Psoas muscle (tissue), 8 donors: ENCODE results near the gene KLF9. TPM values are rescaled to one million over a fixed set of nuclear protein-coding genes. Genes with fewer than 3 reads are reported as not detected.
A peak's percentile ranks its signal among the peaks of the same experiment; 100 is the strongest.

Source experiments
- ATAC-seq, 4 donors: fragments of 200-7000 bp; cut with Tn5 transposase; one replicate each; pipeline ENCODE4 v1.9.1; 2020; ENCODE audit warnings: moderate library complexity in 3 of 4, mild to moderate bottlenecking in 2 of 4
- DNase-seq, 2 donors: peaks; one replicate each; pipeline ENCODE4 v3.0.0-alpha.2; 2020
- H3K27ac ChIP-seq: fragments of 200-600 bp; one replicate; pipeline ENCODE4 v1.8.0; 2022
- H3K27me3 ChIP-seq, 3 donors: fragments of 200-600 bp in 1 of 3; one replicate each; pipeline versions ENCODE4 v1.6.1 to v1.8.0; 2013 to 2022; ENCODE audit warnings: low read length in 2 of 3, mild to moderate bottlenecking in 2 of 3, moderate library complexity in 1 of 3; ENCODE audit not compliant: insufficient read depth in 3 of 3
- H3K36me3 ChIP-seq, 2 donors: fragments of 200-600 bp in 1 of 2; one replicate each; pipeline versions ENCODE4 v1.6.1 to v1.8.0; 2013 to 2022; ENCODE audit warnings: low read depth in 1 of 2, mild to moderate bottlenecking in 1 of 2, moderate library complexity in 1 of 2; ENCODE audit not compliant: insufficient read depth in 1 of 2
- H3K4me1 ChIP-seq: fragments of 200-600 bp; one replicate; pipeline ENCODE4 v1.8.0; 2022
- H3K4me3 ChIP-seq: fragments of 200-600 bp; one replicate; pipeline ENCODE4 v1.8.0; 2022; ENCODE audit warnings: mild to moderate bottlenecking
- H3K9me3 ChIP-seq: fragments of 200-600 bp; one replicate; pipeline ENCODE4 v1.8.0; 2022
- WGBS, 3 donors: extraction: QIAGEN DNeasy Blood & Tissue Kit; methylation state at CpG; one replicate each; pipeline versions ENCODE4 v1.1.6 to v1.1.7; 2013; 5-methylcytosine and 5-hydroxymethylcytosine counted together
- intact Hi-C, 2 donors: fragments of 100-400 bp; cut with DNase I; formaldehyde crosslinking; loops; one replicate each; pipeline versions ENCODE4 v1.11.0 to v1.14.2; 2022
- long read RNA-seq, 2 donors: library from polyadenylated mRNA; unstranded; transcript quantifications; one replicate each; pipeline ENCODE4 v2.0.0, GENCODE V29; 2021
- polyA plus RNA-seq, 3 donors: library from polyadenylated mRNA; stranded (reverse); fragments of 200-250 nt; gene quantifications; one replicate each; pipeline ENCODE4 v1.2.3, GENCODE V29; 2013
- total RNA-seq, 4 donors: library from RNA; stranded (reverse); fragmentation: NEBNext Ultra II Directional in 2 of 4; extraction: Animal tissue kit (Norgen Biotek cat#: 25700) in 2 of 4; gene quantifications; one replicate each; pipeline versions ENCODE4 v1.2.1 to v1.2.4, GENCODE V29; 2021 to 2023
- TF ChIP-seq, protein P1 (sequence below): fragments of 200-600 bp; IDR thresholded peaks from one replicate; pipeline ENCODE4 v1.8.0; 2022; ENCODE audit warnings: antibody characterized with exemption
- donor health status: healthy with polysubstance abuse.
- donor health status: DM: no; HTN: no; CAD: no; lungs with moderate emphysema.
- donor health status: Bipolar disorder and iron deficiency.
- donor health status: healthy.
- donor health status: DM: yes; HTN: yes; CAD: no.
- donor health status: DM: no; HTN: no; CAD: no.
- donor health status: DM: no; HTN: no; CAD: no.
- donor health status: DM: yes; HTN: yes; CAD: no.

Gene KLF9
- total RNA-seq = 100 to 1,000 TPM in 2 of 4 donors, 10 to 100 TPM in 2; 29.5 to 178 (median 94.7) TPM
- 10 to 100 TPM; 34.1 to 87.0 (median 64.4) TPM for polyA plus RNA-seq
- long read RNA-seq, donor 1, partial matches to known transcripts = 0 of 2 reads
- long read RNA-seq, donor 1, other reads (novel, unspliced or antisense) = 2 of 2 reads
- long read RNA-seq, donor 2, full-length matches to known transcripts = 13 of 48 reads
- long read RNA-seq, donor 2, partial matches to known transcripts = 0 of 48 reads
- long read RNA-seq, donor 2, other reads (novel, unspliced or antisense) = 35 of 48 reads

DNA sequence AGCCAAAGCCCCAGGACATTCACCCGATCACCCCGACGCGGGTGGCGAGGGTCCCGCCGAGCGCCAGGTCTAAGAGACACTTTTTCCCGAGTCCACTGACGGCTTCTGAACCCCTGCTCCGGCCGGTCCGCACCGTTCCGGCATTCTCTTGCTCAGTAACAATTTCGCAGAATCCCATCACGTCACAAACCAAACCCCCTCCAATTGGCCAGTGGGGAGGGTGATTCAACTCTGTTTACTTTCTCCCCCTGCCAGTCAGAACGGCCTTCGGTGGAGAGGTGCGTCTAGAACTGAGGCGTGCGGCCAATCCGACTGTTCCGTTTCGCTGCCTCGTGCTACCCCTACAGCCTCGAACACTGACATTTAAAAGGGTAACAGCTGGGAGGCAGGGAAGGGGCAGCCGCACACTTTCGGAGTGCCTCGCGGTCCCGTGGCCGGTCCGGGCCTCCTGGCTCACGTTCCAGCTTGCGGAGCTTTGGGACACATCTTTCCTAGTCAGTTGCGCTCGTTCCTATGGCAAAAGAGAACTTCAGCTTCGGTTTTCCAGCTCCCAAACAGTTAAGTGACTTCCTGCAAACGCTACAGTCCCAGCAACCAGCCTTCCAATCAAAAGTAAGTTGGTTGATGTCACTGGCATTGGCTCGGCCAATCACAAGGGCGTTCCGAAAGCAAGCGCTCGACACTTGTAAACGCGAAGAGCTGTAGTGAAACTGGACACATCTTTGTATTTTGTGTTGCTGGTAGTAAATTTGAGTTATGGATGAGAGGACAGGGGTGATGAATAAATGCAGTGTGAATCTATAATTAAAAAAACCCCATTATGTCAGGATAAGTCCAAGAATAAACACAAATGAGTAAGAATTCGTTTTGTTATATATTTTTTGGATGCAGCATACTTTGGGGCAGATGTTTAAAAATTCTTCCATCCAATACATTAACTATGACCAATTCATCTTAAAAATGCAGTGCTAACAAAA lies at the start of gene KLF9:
Gene KLF9, minus strand, starts transcription at position 859 of the 977 bp plus-strand sequence. CDS start 1,294 bp downstream, outside the sequence.
- no peaks in the 10 kb centered on the region for H3K36me3 ChIP-seq
- 0% methylated on average over 48 of the region's 48 CpGs for WGBS, 3 donors

DNA sequence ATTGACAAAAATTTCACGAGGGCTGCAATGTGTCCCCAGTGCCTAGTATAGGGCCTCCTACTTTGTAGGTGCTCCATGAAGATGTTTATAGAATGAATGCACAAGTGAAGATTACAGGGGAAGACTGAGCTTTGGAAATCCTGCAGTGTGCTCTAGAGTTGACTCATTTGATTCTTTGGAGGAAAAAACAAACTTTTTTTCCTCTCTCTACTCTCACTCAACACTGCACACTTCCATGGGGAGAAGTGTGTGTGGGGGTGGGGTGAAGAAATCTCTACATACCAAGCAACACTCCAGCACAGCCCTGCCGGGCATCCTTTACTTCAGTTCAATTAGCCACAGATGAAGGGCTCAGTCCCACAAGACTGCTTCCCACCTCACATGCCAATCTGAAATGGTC lies 49.4 kb upstream of the KLF9 start:
- H3K36me3 ChIP-seq = no peaks in the 10 kb centered on the region
- H3K27ac ChIP-seq = no peak overlapping the region
- peaks cover 25% of the 10 kb centered on the region for H3K4me1 ChIP-seq
- TF ChIP-seq, protein P1, sequence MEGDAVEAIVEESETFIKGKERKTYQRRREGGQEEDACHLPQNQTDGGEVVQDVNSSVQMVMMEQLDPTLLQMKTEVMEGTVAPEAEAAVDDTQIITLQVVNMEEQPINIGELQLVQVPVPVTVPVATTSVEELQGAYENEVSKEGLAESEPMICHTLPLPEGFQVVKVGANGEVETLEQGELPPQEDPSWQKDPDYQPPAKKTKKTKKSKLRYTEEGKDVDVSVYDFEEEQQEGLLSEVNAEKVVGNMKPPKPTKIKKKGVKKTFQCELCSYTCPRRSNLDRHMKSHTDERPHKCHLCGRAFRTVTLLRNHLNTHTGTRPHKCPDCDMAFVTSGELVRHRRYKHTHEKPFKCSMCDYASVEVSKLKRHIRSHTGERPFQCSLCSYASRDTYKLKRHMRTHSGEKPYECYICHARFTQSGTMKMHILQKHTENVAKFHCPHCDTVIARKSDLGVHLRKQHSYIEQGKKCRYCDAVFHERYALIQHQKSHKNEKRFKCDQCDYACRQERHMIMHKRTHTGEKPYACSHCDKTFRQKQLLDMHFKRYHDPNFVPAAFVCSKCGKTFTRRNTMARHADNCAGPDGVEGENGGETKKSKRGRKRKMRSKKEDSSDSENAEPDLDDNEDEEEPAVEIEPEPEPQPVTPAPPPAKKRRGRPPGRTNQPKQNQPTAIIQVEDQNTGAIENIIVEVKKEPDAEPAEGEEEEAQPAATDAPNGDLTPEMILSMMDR = no peak
- H3K27me3 ChIP-seq = no peaks in the 10 kb centered on the region
- intact Hi-C loops = no loop called here
- DNase-seq = no peak
- WGBS, 3 donors = 80 to 87% (median 81%) methylated on average over 2 of the region's 2 CpGs
- no peaks in the 10 kb centered on the region for H3K9me3 ChIP-seq
- no peak overlapping the region for H3K4me3 ChIP-seq
- no peak for ATAC-seq

More for the DNA sequence above, at the start of gene KLF9:
- peaks cover 45% of the 10 kb centered on the region for H3K4me1 ChIP-seq
- TF ChIP-seq, protein P1 = no peak
- no peaks in the 10 kb centered on the region for H3K9me3 ChIP-seq
- peak within 1 kb of the TSS; percentile 100 for H3K27ac ChIP-seq
- H3K4me3 ChIP-seq = peak within 1 kb of the TSS; percentile 84
- no peaks in the 10 kb centered on the region for H3K27me3 ChIP-seq
- ATAC-seq (peak; percentile 63 to 74 (median 68)), DNase-seq (peak; percentile 95 to 98)
- intact Hi-C loops = loop anchor here (2.0 kb wide), 2 partner anchors 187 to 189 kb away; no protein-coding TSS in a partner anchor

DNA sequence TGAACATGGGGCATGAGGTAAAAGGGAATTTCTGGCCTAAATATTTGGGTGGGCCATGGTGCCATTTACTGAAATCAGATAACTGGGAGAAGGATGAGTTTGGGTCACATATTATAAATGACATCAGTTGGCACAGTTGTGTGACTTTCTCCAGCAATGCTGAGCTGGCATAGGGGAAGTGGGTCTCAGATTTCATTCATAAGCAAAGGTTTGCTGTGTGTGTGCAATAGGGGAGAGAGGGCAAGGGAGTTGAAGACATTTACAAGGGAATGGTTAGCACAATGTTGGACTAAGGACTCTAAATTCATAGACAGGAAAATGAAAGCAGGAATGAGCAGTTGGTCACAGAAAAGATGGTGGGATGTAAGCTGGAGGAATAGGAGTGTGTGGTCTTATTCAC lies 47.8 kb upstream of the KLF9 start:
- intact Hi-C loops = no loop called here
- no peak for DNase-seq
- Histone ChIP-seq H3K27me3 (no peaks in the 10 kb centered on the region), H3K27ac (no peak overlapping the region), H3K4me3 (no peak overlapping the region), H3K9me3 (no peaks in the 10 kb centered on the region), H3K4me1 (peaks cover 25% of the 10 kb centered on the region), H3K36me3 (no peaks in the 10 kb centered on the region)
- TF ChIP-seq, protein P1 = no peak
- peak in 3 of 4 donors; percentile 52 to 59 (median 55) for ATAC-seq

DNA sequence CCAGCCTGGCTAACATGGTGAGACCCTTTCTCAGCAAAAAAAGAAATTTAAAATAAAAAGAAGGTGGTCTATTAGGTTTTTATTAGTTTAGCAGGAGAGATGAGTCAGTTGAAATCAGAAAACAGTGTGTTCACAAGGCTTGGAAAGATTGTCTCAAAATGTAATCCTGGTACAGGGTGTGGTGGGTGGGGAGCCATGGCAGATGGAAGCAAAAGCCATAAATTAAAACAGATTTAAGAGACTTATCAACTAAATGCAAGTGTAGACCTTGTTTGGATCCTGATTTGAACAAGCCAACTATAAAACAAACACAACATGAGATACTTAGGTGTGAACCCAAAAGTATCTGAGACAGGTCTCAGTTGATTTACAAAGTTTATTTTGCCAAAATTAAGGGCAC lies 42.8 kb upstream of the KLF9 start:
- H3K9me3 ChIP-seq = no peaks in the 10 kb centered on the region
- H3K4me1 ChIP-seq = peaks cover 12% of the 10 kb centered on the region
- intact Hi-C loops = no loop called here
- ATAC-seq (no peak), DNase-seq (no peak)
- no peak overlapping the region for H3K4me3 ChIP-seq
- H3K27ac ChIP-seq = no peak overlapping the region
- TF ChIP-seq, protein P1 = no peak
- no peaks in the 10 kb centered on the region for H3K36me3 ChIP-seq
- H3K27me3 ChIP-seq = no peaks in the 10 kb centered on the region
